ENCODE data around the gene TXNDC9. TPM values are rescaled to one million over a fixed set of nuclear protein-coding genes. Genes with fewer than 3 reads are reported as not detected.
"Not testable (repeated sequence)": the region's sequence is repeated elsewhere in the genome, so short reads cannot be mapped to it uniquely, and the experiment has no call there.

TXNDC9 gene
- total and polyA plus RNA-seq, 12 donors: 13.0 to 26.7 (median 21.6) TPM

GRCh38 chr2:99279969-99280695 lies 56.0 kb downstream of the TXNDC9 start:
- peaks cover 0 to 27% (median 6%) of the 10 kb centered on the region in 9 donors for H3K36me3 ChIP-seq
- TF ChIP-seq CTCF (IDR thresholded peaks at IDR 0.05): no peak
- no peak overlapping the region for H3K27ac ChIP-seq
- no peak for DNase-seq
- ATAC-seq: no peak
- intact Hi-C loops (cut with DNase I): no loop called here
- H3K4me3 ChIP-seq: no peak overlapping the region
- no peaks in the 10 kb centered on the region for H3K4me1 ChIP-seq
- H3K27me3 ChIP-seq: no peaks in the 10 kb centered on the region
- peaks cover 0 to 18% (median 0%) of the 10 kb centered on the region in 11 donors for H3K9me3 ChIP-seq

DNA sequence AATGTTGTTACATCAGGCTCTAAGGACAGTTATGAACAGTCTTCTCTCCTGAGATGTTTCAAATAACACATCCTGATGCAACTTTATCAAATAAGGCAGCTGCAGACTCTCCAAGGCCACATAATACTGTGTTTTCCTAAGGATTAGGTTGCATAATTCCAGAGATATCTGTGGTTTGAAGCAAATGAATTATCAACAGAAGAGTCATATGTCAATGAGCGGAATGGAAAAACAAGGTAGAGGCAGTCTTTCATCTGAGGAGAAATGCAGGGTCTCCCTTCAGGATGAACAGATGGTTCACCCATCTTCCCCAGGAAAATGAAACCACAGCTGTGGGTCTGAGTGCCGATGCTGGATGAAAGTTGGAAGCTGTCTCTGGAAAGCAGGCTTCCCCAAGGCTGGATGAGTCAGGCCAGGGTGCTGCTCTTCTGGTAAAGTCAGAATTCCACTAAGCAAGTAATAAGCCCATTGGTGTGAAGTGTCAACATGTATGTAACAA lies 57.3 kb downstream of the TXNDC9 start:
- Histone ChIP-seq H3K36me3 (peaks cover 0 to 18% (median 0%) of the 10 kb centered on the region in 9 donors), H3K4me1 (no peaks in the 10 kb centered on the region), H3K4me3 (no peak overlapping the region), H3K9me3 (peaks cover 0 to 18% (median 0%) of the 10 kb centered on the region in 11 donors), H3K27ac (no peak overlapping the region), H3K27me3 (no peaks in the 10 kb centered on the region)
- DNase-seq (no peak), ATAC-seq (peak in 1 of 8 donors; percentile 68)
- 90 to 98% methylated on average over 2 of the region's 2 CpGs for WGBS, 2 donors
- no peak for TF ChIP-seq CTCF (IDR thresholded peaks at IDR 0.05)
- intact Hi-C loops (cut with DNase I): no loop called here

DNA sequence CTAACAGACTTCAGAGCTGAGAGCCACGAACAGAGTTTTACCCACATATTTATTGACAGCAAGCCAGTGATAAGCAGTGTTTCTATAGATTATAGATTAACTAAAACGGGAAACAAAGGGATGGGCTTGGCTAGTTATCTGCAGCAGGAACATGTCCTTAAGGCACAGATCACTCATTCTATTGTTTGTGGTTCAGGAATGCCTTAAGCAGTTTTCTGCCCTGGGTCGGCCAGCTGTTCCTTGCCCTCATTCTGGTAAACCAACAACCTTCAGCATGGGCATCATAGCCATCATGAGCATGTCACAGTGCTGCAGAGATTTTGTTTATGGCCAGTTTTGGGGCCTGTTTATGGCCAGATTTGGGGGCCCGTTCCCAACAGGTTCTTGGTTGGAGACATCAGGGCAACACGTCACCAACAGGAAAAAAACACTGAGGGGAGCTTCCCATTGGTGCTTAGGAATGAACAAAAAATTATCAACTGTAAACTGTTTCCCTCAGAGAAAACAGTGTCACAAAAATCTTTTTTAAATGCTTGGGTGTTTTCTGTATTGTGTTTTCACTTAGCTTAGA lies 57.9 kb downstream of the TXNDC9 start:
- H3K4me3 ChIP-seq; H3K27ac ChIP-seq; DNase-seq; H3K4me1 ChIP-seq; intact Hi-C loops (cut with DNase I); H3K27me3 ChIP-seq; ATAC-seq: not testable (repeated sequence)
- Histone ChIP-seq H3K9me3 (peaks cover 0 to 18% (median 0%) of the 10 kb centered on the region in 11 donors), H3K36me3 (peaks cover 0 to 12% (median 0%) of the 10 kb centered on the region in 9 donors)
- 90 to 91% methylated on average over 5 of the region's 5 CpGs for WGBS, 2 donors

GRCh38 chr2:99275882-99276281 lies 60.3 kb downstream of the TXNDC9 start:
- H3K27me3 ChIP-seq: no peaks in the 10 kb centered on the region
- TF ChIP-seq CTCF (IDR thresholded peaks at IDR 0.05): no peak
- no peaks in the 10 kb centered on the region for H3K36me3 ChIP-seq
- intact Hi-C loops (cut with DNase I): no loop called here
- WGBS, 2 donors: 59 to 73% methylated on average over 7 of the region's 7 CpGs
- peaks cover 0 to 23% (median 5%) of the 10 kb centered on the region in 11 donors for H3K9me3 ChIP-seq
- H3K4me1 ChIP-seq: no peaks in the 10 kb centered on the region
- no peak overlapping the region for H3K27ac ChIP-seq
- DNase-seq (no peak), ATAC-seq (no peak)
- H3K4me3 ChIP-seq: no peak overlapping the region

Other genes starting within 250 kb of the TXNDC9 start
- under 1 TPM in 3 of 10 donors, not detected in 7; 0.23 to 0.30 (median 0.28) TPM for gene C2orf15, start 194.6 kb downstream of the TXNDC9 start, total RNA-seq
- gene C2orf15, start 194.6 kb downstream of the TXNDC9 start, polyA plus RNA-seq: under 1 TPM in 1 of 2 donors, not detected in 1; 0.03 TPM
- 1 to 10 TPM; 1.4 to 4.1 (median 3.0) TPM for gene TSGA10, start 181.4 kb downstream of the TXNDC9 start, total RNA-seq
- gene TSGA10, start 181.4 kb downstream of the TXNDC9 start, polyA plus RNA-seq: under 1 TPM; 0.52 to 0.59 TPM
- 10 to 100 TPM in 1 of 10 donors, 1 to 10 TPM in 9; 6.2 to 10.1 (median 7.6) TPM for gene LIPT1, start 181.4 kb downstream of the TXNDC9 start, total RNA-seq
- gene LIPT1, start 181.4 kb downstream of the TXNDC9 start, polyA plus RNA-seq: 10 to 100 TPM in 1 of 2 donors, 1 to 10 TPM in 1; 4.2 to 18.5 TPM
- 10 to 100 TPM in 9 of 10 donors, 1 to 10 TPM in 1; 9.3 to 14.2 (median 11.8) TPM for gene MITD1, start 155.3 kb downstream of the TXNDC9 start, total RNA-seq
- gene MITD1, start 155.3 kb downstream of the TXNDC9 start, polyA plus RNA-seq: 10 to 100 TPM; 24.6 to 45.9 TPM
- 10 to 100 TPM; 31.9 to 43.2 (median 36.1) TPM for gene MRPL30, start 155.1 kb downstream of the TXNDC9 start, total RNA-seq
- 10 to 100 TPM; 19.0 to 19.4 TPM for gene MRPL30, start 155.1 kb downstream of the TXNDC9 start, polyA plus RNA-seq
- gene LYG2, start 80.7 kb downstream of the TXNDC9 start, total RNA-seq: not detected
- gene LYG2, start 80.7 kb downstream of the TXNDC9 start, polyA plus RNA-seq: not detected
- gene LYG1, start 35.1 kb downstream of the TXNDC9 start, total RNA-seq: under 1 TPM in 4 of 10 donors, not detected in 6; 0.29 to 0.72 (median 0.41) TPM
- gene LYG1, start 35.1 kb downstream of the TXNDC9 start, polyA plus RNA-seq: 1 to 10 TPM; 1.3 to 4.6 TPM
- gene EIF5B, start 1.1 kb upstream of the TXNDC9 start, total RNA-seq: 100 to 1,000 TPM in 3 of 10 donors, 10 to 100 TPM in 7; 64.5 to 123 (median 91.8) TPM
- 100 to 1,000 TPM in 1 of 2 donors, 10 to 100 TPM in 1; 75.1 to 176 TPM for gene EIF5B, start 1.1 kb upstream of the TXNDC9 start, polyA plus RNA-seq
- gene REV1, start 153.7 kb upstream of the TXNDC9 start, total RNA-seq: 10 to 100 TPM; 26.3 to 83.1 (median 31.6) TPM
- 10 to 100 TPM in 1 of 2 donors, 1 to 10 TPM in 1; 9.6 to 25.3 TPM for gene REV1, start 153.7 kb upstream of the TXNDC9 start, polyA plus RNA-seq